Ovary (tissue), 3 donors: ENCODE measurements around the gene CXCR1.

Source experiments
- POLR2A ChIP-seq: fragments of 450-650 bp; IDR thresholded peaks from one replicate; pipeline ENCODE4 v1.6.1; 2017; ENCODE audit warnings: antibody characterized with exemption, mild to moderate bottlenecking, moderate library complexity
- TF ChIP-seq, protein P1 (sequence below), 3 donors: fragments of 450-650 bp in 2 of 3; fragments of 200-600 bp in 1 of 3; IDR thresholded peaks; one replicate each; pipeline versions ENCODE4 v1.5.1 to v1.8.0; 2016 to 2022; ENCODE audit warnings: antibody characterized with exemption in 3 of 3, mild to moderate bottlenecking in 1 of 3
- donor health status: DM: no; HTN: no; CAD: no.

DNA sequence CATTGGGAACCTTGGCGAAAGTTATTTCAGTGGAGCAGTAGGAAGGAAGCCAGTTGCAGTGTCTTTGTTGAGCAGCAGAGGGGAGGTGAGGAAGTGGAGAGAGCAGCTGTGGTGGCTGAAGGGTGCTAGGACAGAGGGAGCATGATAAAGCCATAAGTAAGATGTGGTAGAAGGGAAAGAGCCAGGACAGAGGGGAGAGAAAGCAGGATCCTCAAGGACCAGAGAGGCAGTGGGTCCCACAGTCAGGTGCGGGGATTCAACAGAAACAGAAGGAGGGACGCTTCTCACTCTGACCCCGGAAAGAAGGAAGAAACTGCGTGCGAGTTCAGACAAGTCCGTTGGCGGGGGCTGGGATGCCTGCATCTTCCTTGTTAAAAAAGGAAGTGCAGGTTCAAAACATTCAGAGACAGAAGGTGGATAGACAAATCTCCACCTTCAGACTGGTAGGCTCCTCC lies 41.1 kb downstream of the CXCR1 start, which contains the start of gene CXCR2:
- TF ChIP-seq, protein P1, sequence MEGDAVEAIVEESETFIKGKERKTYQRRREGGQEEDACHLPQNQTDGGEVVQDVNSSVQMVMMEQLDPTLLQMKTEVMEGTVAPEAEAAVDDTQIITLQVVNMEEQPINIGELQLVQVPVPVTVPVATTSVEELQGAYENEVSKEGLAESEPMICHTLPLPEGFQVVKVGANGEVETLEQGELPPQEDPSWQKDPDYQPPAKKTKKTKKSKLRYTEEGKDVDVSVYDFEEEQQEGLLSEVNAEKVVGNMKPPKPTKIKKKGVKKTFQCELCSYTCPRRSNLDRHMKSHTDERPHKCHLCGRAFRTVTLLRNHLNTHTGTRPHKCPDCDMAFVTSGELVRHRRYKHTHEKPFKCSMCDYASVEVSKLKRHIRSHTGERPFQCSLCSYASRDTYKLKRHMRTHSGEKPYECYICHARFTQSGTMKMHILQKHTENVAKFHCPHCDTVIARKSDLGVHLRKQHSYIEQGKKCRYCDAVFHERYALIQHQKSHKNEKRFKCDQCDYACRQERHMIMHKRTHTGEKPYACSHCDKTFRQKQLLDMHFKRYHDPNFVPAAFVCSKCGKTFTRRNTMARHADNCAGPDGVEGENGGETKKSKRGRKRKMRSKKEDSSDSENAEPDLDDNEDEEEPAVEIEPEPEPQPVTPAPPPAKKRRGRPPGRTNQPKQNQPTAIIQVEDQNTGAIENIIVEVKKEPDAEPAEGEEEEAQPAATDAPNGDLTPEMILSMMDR (IDR thresholded peaks at IDR 0.05): no peak
- TF ChIP-seq POLR2A: no peak
